ENCODE results near the gene DYSF.

- TF ChIP-seq POLR2AphosphoS5 (IDR thresholded peaks at IDR 0.05; ENCODE audit: borderline replicate concordance, low read depth, low read length) = no peak
- no peak for TF ChIP-seq EZH2 (IDR thresholded peaks at IDR 0.05)
These were observed 12.0 kb downstream of the DYSF start for GRCh38 chr2:71465356-71465755.

Measured in SK-N-MC (cell line).